Measurements from ENCODE around the gene MYO5B. TPM values are rescaled to one million over a fixed set of nuclear protein-coding genes. Genes with fewer than 3 reads are reported as not detected.
"Not testable (repeated sequence)": the region's sequence is repeated elsewhere in the genome, so short reads cannot be mapped to it uniquely, and the experiment has no call there.

Gene MYO5B
- polyA plus RNA-seq (2011; rRNA removed) (0.13 and 0.18 TPM in 2 replicates), polyA minus RNA-seq (2011; rRNA and poly(A)+ RNA removed) (0.10 TPM in 1 of 2 replicates, not detected in the other)

- ChIA-PET CTCF (interaction anchor here (0.6 to 2.3 kb wide), 5 partner anchors 9 to 684 kb away, joined by 3 to 7 read pairs (median 3); no protein-coding TSS in a partner anchor), POLR2A (no interaction called here)
- H3K27me3 ChIP-seq (ENCODE audit: control insufficient read depth, insufficient read depth, low read length), result peaks cover 22% of the 10 kb centered on the region
- DNase-seq (ENCODE audit: low read depth), result no peak
- no peak for TF ChIP-seq CTCF (IDR thresholded peaks at IDR 0.05; ENCODE audit: insufficient read depth, low read depth, low read length)
- no peaks in the 10 kb centered on the region for H3K36me3 ChIP-seq (ENCODE audit: control insufficient read depth, insufficient read depth, low read length)
- H3K4me3 ChIP-seq (ENCODE audit: low read depth, low read length), result no peak within 1 kb of the TSS
Measured at GRCh38 chr18:50194631-50195532, at the start of gene MYO5B. Gene MYO5B, minus strand, starts transcription at chr18:50195147. Its CDS starts 354 bp downstream, at chr18:50194793.

- H3K4me3 ChIP-seq (ENCODE audit: low read depth, low read length); H3K27me3 ChIP-seq (ENCODE audit: control insufficient read depth, insufficient read depth, low read length); POLR2A ChIA-PET; H3K36me3 ChIP-seq (ENCODE audit: control insufficient read depth, insufficient read depth, low read length); DNase-seq (ENCODE audit: low read depth): not testable (repeated sequence)
- CTCF ChIA-PET, result interaction anchor here (1.0 kb wide), 1 partner anchor 9 kb away, joined by 3 read pairs; no protein-coding TSS in a partner anchor
Measured at GRCh38 chr18:50241768-50242167, 46.8 kb upstream of the MYO5B start.

- Histone ChIP-seq H3K36me3 (ENCODE audit: control insufficient read depth, insufficient read depth, low read length) (no peaks in the 10 kb centered on the region), H3K4me3 (ENCODE audit: low read depth, low read length) (no peak overlapping the region), H3K27me3 (ENCODE audit: control insufficient read depth, insufficient read depth, low read length) (no peaks in the 10 kb centered on the region)
- no peak for TF ChIP-seq CTCF (IDR thresholded peaks at IDR 0.05; ENCODE audit: insufficient read depth, low read depth, low read length)
- ChIA-PET POLR2A (interaction anchor here (0.6 kb wide), 1 partner anchor 1674 kb away, joined by 5 read pairs; no protein-coding TSS in a partner anchor), CTCF (interaction anchor here (2.0 kb wide), 1 partner anchor 117 kb away, joined by 5 read pairs; no protein-coding TSS in a partner anchor)
- DNase-seq (ENCODE audit: low read depth), result no peak
Measured at GRCh38 chr18:50240080-50240563, 45.2 kb upstream of the MYO5B start.

GRCh38 chr18:50232419-50232818 lies 37.5 kb upstream of the MYO5B start:
- Histone ChIP-seq H3K36me3 (ENCODE audit: control insufficient read depth, insufficient read depth, low read length) (no peaks in the 10 kb centered on the region), H3K4me3 (ENCODE audit: low read depth, low read length) (no peak overlapping the region), H3K27me3 (ENCODE audit: control insufficient read depth, insufficient read depth, low read length) (peaks cover 2% of the 10 kb centered on the region; the same call in 1 of the 2 replicates)
- no peak for TF ChIP-seq CTCF (IDR thresholded peaks at IDR 0.05; ENCODE audit: insufficient read depth, low read depth, low read length)
- CTCF ChIA-PET, result interaction anchor here (0.8 kb wide), 1 partner anchor 10 kb away, joined by 3 read pairs; no protein-coding TSS in a partner anchor
- DNase-seq (ENCODE audit: low read depth), result no peak
- POLR2A ChIA-PET, result no interaction called here

GRCh38 chr18:50231621-50232020 lies 36.7 kb upstream of the MYO5B start:
- Histone ChIP-seq H3K27me3 (ENCODE audit: control insufficient read depth, insufficient read depth, low read length) (peaks cover 2% of the 10 kb centered on the region; the same call in 1 of the 2 replicates), H3K36me3 (ENCODE audit: control insufficient read depth, insufficient read depth, low read length) (no peaks in the 10 kb centered on the region), H3K4me3 (ENCODE audit: low read depth, low read length) (no peak overlapping the region)
- CTCF ChIA-PET, result interaction anchor here (2.0 kb wide), 1 partner anchor 14 kb away, joined by 4 read pairs; no protein-coding TSS in a partner anchor
- DNase-seq (ENCODE audit: low read depth), result no peak
- no peak for TF ChIP-seq CTCF (IDR thresholded peaks at IDR 0.05; ENCODE audit: insufficient read depth, low read depth, low read length)
- POLR2A ChIA-PET, result no interaction called here

GRCh38 chr18:50220249-50220648 lies 25.3 kb upstream of the MYO5B start:
- H3K4me3 ChIP-seq (ENCODE audit: low read depth, low read length); H3K36me3 ChIP-seq (ENCODE audit: control insufficient read depth, insufficient read depth, low read length); CTCF ChIA-PET; DNase-seq (ENCODE audit: low read depth); H3K27me3 ChIP-seq (ENCODE audit: control insufficient read depth, insufficient read depth, low read length); POLR2A ChIA-PET: not testable (repeated sequence)
